IMR-90 (cell line): ENCODE results near the gene PKN3. TPM values are rescaled to one million over a fixed set of nuclear protein-coding genes. Genes with fewer than 3 reads are reported as not detected.

Experiments used
- ATAC-seq: fragments of 200-7000 bp; cut with Tn5 transposase; 2 replicates; pipeline ENCODE4 v1.9.1; 2020; ENCODE audit warnings: low read depth, mild to moderate bottlenecking, moderate library complexity
- BruUV-seq: library from RNA; stranded (reverse); fragments of 400-500 nt; replicated peaks from 2 replicates; lab custom pipeline; 2021; lab: Mats Ljungman, UMichigan
- CTCF ChIA-PET: fragments of 300-600 bp; formaldehyde crosslinking; extraction: SDS; loops from one replicate; lab custom pipeline; 2021; ENCODE audit warnings: antibody characterized with exemption; lab: Yijun Ruan, JAX
- POLR2A ChIA-PET: fragments of 300-600 bp; sonication (Branson Sonifier 250); formaldehyde crosslinking; loops from one replicate; lab custom pipeline; 2022; ENCODE audit warnings: antibody characterized with exemption; ENCODE audit not compliant: unreplicated experiment; lab: Charles Lee
- DNase-seq: peaks from one replicate; pipeline ENCODE4 v3.0.0; 2013
- H2AFZ ChIP-seq: replicated peaks from 2 replicates; pipeline ENCODE3; 2013; ENCODE audit warnings: low read length, mild to moderate bottlenecking; ENCODE audit not compliant: poor library complexity
- H2AK5ac ChIP-seq: 2 replicates; pipeline ENCODE4 v1.6.1; 2013; ENCODE audit warnings: low read depth, low read length, inconsistent platforms
- H2AK9ac ChIP-seq: replicated peaks from 2 replicates; pipeline ENCODE3; 2013; ENCODE audit warnings: mild to moderate bottlenecking, low read depth, low read length, moderate library complexity; ENCODE audit not compliant: poor library complexity
- H2BK120ac ChIP-seq: 2 replicates; pipeline ENCODE4 v1.6.1; 2013; ENCODE audit warnings: low read depth, low read length, inconsistent platforms
- H2BK15ac ChIP-seq: 3 replicates; pipeline ENCODE4 v1.6.1; 2013; ENCODE audit warnings: low read depth, low read length, inconsistent platforms
- H2BK20ac ChIP-seq: 2 replicates; pipeline ENCODE4 v1.6.1; 2013; ENCODE audit warnings: low read depth, mild to moderate bottlenecking, inconsistent platforms, low read length, moderate library complexity
- H2BK5ac ChIP-seq: 2 replicates; pipeline ENCODE4 v1.6.1; 2013; ENCODE audit warnings: mild to moderate bottlenecking, low read depth, low read length, inconsistent platforms; ENCODE audit not compliant: poor library complexity, severe bottlenecking
- H3K14ac ChIP-seq: replicated peaks from 2 replicates; pipeline ENCODE4 v1.6.1; 2013; ENCODE audit warnings: low read depth, low read length, inconsistent platforms
- H3K18ac ChIP-seq: 2 replicates; pipeline ENCODE4 v1.6.1; 2013; ENCODE audit warnings: low read depth, low read length, control low read depth
- H3K23ac ChIP-seq: 2 replicates; pipeline ENCODE4 v1.6.1; 2013; ENCODE audit warnings: low read depth, low read length, inconsistent platforms
- H3K27ac ChIP-seq: 2 replicates; pipeline ENCODE4 v1.5.1; 2013; ENCODE audit warnings: mild to moderate bottlenecking, control low read depth, low read length; ENCODE audit not compliant: insufficient read depth
- H3K27me3 ChIP-seq: 2 replicates; pipeline ENCODE4 v1.6.1; 2013; ENCODE audit warnings: low read length; ENCODE audit not compliant: control insufficient read depth, insufficient read depth
- H3K36me3 ChIP-seq: 2 replicates; pipeline ENCODE4 v1.6.1; 2013; ENCODE audit warnings: low read length, mixed read lengths; ENCODE audit not compliant: control insufficient read depth, insufficient read depth
- H3K4ac ChIP-seq: 2 replicates; pipeline ENCODE4 v1.6.1; 2013; ENCODE audit warnings: low read depth, low read length, inconsistent platforms
- H3K4me1 ChIP-seq: 2 replicates; pipeline ENCODE4 v1.6.1; 2013; ENCODE audit warnings: low read length, mixed read lengths; ENCODE audit not compliant: control insufficient read depth, insufficient read depth
- H3K4me2 ChIP-seq: 2 replicates; pipeline ENCODE4 v1.6.1; 2013; ENCODE audit warnings: low read depth, mild to moderate bottlenecking, control low read depth, low read length, moderate library complexity
- H3K4me3 ChIP-seq: 2 replicates; pipeline ENCODE4 v1.5.1; 2013; ENCODE audit warnings: low read depth, mild to moderate bottlenecking, control low read depth, low read length, moderate library complexity; ENCODE audit not compliant: insufficient read depth
- H3K56ac ChIP-seq: 2 replicates; pipeline ENCODE4 v1.6.1; 2013; ENCODE audit warnings: low read length, inconsistent platforms; ENCODE audit not compliant: insufficient read depth; ENCODE audit errors: extremely low read depth
- H3K79me1 ChIP-seq, 2 experiments: 2 replicates each; pipeline ENCODE4 v1.6.1; 2013; ENCODE audit warnings: low read length in 2 of 2, inconsistent platforms in 1 of 2, low read depth in 1 of 2
- H3K9ac ChIP-seq: 2 replicates; pipeline ENCODE4 v1.6.1; 2013; ENCODE audit warnings: low read depth, low read length, control low read depth
- H3K9me1 ChIP-seq: 2 replicates; pipeline ENCODE4 v1.6.1; 2013; ENCODE audit warnings: low read length, inconsistent platforms; ENCODE audit not compliant: insufficient read depth
- H3K9me3 ChIP-seq: 2 replicates; pipeline ENCODE4 v1.6.1; 2013; ENCODE audit warnings: low read length; ENCODE audit not compliant: control insufficient read depth, insufficient read depth
- H4K20me1 ChIP-seq: 2 replicates; pipeline ENCODE4 v1.6.1; 2013; ENCODE audit warnings: low read length, inconsistent platforms; ENCODE audit not compliant: insufficient read depth
- H4K5ac ChIP-seq: 2 replicates; pipeline ENCODE4 v1.6.1; 2013; ENCODE audit warnings: mild to moderate bottlenecking, low read depth, low read length, control low read depth
- H4K8ac ChIP-seq, 2 experiments: 2 replicates each; pipeline ENCODE4 v1.6.1; 2013; ENCODE audit warnings: low read depth in 2 of 2, low read length in 2 of 2, control low read depth in 1 of 2, inconsistent platforms in 1 of 2
- H4K91ac ChIP-seq: 2 replicates; pipeline ENCODE4 v1.6.1; 2013; ENCODE audit warnings: low read depth, low read length, inconsistent platforms; ENCODE audit not compliant: insufficient read depth
- MAZ ChIP-seq: IDR thresholded peaks from 2 replicates; pipeline ENCODE4 v1.6.1; 2012; ENCODE audit warnings: low read depth, mild to moderate bottlenecking, low read length, improper control_type of control experiment, moderate library complexity, borderline replicate concordance
- NFE2L2 ChIP-seq: fragments of 150-350 bp; IDR thresholded peaks from 2 replicates; pipeline ENCODE4 v1.6.1; 2016; ENCODE audit warnings: low read depth, mild to moderate bottlenecking, low read length
- RAD21 ChIP-seq: IDR thresholded peaks from 2 replicates; pipeline ENCODE4 v1.6.1; 2012; ENCODE audit warnings: low read length, improper control_type of control experiment
- RFX5 ChIP-seq: IDR thresholded peaks from 2 replicates; pipeline ENCODE4 v1.8.0; 2012; ENCODE audit warnings: low read depth, mild to moderate bottlenecking, low read length, moderate library complexity
- SMC3 ChIP-seq: fragments of 150-350 bp; IDR thresholded peaks from 2 replicates; pipeline ENCODE4 v1.6.1; 2016; ENCODE audit warnings: low read depth, mild to moderate bottlenecking, antibody characterized with exemption, low read length, moderate library complexity
- WGBS, 2 experiments: methylation state at CpG; one replicate each; pipeline versions ENCODE4 v1.1.5 to v1.1.7; 2013; ENCODE audit warnings: missing lambda C conversion rate in 2 of 2; ENCODE audit not compliant: insufficient read length in 1 of 2; ENCODE audit errors: extremely low coverage in 2 of 2; 5-methylcytosine and 5-hydroxymethylcytosine counted together
- dilution Hi-C: fragments of 300-500 bp; cut with HindIII; formaldehyde crosslinking; loops from one replicate; pipeline ENCODE4 v1.14.3; 2018; ENCODE audit warnings: low sequenced_read_pairs; ENCODE audit not compliant: unreplicated experiment
- in situ Hi-C: fragments of 300-500 bp; cut with MboI; formaldehyde crosslinking; loops from 3 replicates; pipeline ENCODE4 v1.14.3; 2019; ENCODE audit warnings: low sequenced_read_pairs, inconsistent platforms, mixed read lengths
- intact Hi-C: fragments of 100-400 bp; cut with micrococcal nuclease; formaldehyde crosslinking; loops from 2 replicates; pipeline ENCODE4 v1.10.0; 2022
- polyA plus RNA-seq, 3 experiments: library from polyadenylated mRNA; depleted of rRNA; stranded (reverse); fragments of >200 nt; gene quantifications; 2 replicates each; pipeline ENCODE4 v1.2.3, GENCODE V29; 2012; ENCODE audit warnings: low replicate concordance in 1 of 3
- total RNA-seq: library from RNA; depleted of rRNA; stranded (reverse); fragments of >200 nt; gene quantifications from 2 replicates; pipeline ENCODE4 v1.2.3, GENCODE V29; 2012
- TF ChIP-seq, protein P1 (sequence below): fragments of 150-350 bp; IDR thresholded peaks from 2 replicates; pipeline ENCODE4 v1.6.1; 2017; ENCODE audit warnings: mild to moderate bottlenecking, antibody characterized with exemption, low read length, low read depth

PKN3 gene
- total and polyA plus RNA-seq, 2 of the 4 experiments (the other 2 are of a cell fraction), result 1.6 to 3.8 TPM

DNA sequence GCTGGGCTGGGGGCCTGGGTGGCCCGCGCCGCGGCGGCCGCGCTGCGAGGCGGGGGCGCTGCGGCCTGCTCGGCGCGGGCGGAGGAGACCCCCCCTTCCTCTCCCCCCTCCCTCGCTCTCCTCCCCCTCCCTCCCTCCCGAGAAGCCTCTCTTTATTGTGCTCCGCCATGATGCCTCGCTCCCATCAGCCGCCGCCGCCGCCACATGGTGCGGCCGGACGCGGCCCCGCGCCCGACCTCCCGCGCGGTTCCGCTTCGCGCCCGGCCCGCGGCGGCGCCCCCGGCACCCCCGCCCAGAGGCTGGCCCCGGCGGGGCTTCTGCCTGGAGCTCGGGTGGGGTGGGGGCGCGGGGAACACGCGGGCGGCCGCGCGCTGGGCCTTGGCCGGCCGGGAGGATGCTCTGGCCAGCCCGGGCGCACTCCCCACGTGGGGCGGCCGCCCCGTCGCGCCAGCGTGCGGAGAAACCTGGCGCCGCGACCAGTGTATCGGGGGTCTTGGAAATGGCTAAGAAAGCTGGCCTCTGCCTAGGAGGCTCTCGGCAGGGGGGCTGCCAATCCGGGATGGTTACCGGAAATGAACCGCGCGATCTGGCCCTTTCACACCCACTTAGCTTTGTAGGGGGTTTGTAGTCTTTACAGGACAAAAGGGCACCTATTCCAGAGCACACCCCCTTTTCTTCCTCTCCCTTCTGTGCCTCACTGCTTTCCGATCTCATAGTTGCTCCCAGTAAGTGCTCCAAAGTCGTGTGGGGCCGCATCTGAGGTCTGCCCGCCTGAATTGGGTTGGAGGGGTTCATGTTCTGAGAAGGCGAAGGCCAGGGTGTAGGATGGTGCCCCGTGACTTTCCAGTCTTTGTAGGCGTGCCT, 12.3 kb upstream of the PKN3 start (continued):
- TF ChIP-seq, protein P1, sequence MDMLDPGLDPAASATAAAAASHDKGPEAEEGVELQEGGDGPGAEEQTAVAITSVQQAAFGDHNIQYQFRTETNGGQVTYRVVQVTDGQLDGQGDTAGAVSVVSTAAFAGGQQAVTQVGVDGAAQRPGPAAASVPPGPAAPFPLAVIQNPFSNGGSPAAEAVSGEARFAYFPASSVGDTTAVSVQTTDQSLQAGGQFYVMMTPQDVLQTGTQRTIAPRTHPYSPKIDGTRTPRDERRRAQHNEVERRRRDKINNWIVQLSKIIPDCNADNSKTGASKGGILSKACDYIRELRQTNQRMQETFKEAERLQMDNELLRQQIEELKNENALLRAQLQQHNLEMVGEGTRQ, result no peak

DNA sequence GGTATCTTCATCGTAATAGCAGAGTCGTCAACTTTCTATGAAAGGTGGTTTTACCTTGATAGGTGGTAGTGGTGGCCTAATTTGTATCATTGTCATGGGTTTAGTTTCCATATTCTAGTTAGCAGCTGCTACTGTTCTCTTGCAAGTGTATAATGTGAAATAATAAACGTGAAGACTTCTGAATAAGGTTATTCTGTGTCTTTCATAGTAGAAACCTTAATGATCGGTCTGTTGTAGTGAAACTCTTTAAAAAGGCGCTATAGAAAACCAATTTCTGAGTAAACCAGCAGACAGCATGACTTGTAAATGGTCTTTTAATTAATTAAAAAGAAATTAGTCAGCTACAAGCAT, 11.6 kb upstream of the PKN3 start:
- H3K27ac ChIP-seq, result peak overlapping the region; percentile 82
- no peak overlapping the region for H2BK120ac ChIP-seq
- peak overlapping the region; percentile 89 for H3K56ac ChIP-seq
- H2BK20ac ChIP-seq, result no peak overlapping the region
- H3K9ac ChIP-seq, result peak overlapping the region; percentile 90
- TF ChIP-seq SMC3, result no peak
- TF ChIP-seq MAZ, result no peak
- no peak for TF ChIP-seq NFE2L2
- TF ChIP-seq RAD21, result no peak
- no peak for TF ChIP-seq RFX5
- peaks cover 17% of the 10 kb centered on the region for H3K36me3 ChIP-seq
- ChIA-PET CTCF (interaction anchor here (0.8 to 1.8 kb wide), 2 partner anchors 11 to 128 kb away, joined by 3 read pairs; partner anchors contain the start of genes ENDOG and PKN3), POLR2A (no interaction called here)
- H3K27me3 ChIP-seq, result no peaks in the 10 kb centered on the region
- H3K4me1 ChIP-seq, result peaks cover 7% of the 10 kb centered on the region
- peaks cover 14% of the 10 kb centered on the region; the same call in 1 of the 2 replicates for H3K9me1 ChIP-seq
- BruUV-seq, result no TSS peak
- H2AK5ac ChIP-seq, result peak overlapping the region; percentile 59; the same call in 1 of the 2 replicates
- peak overlapping the region; percentile 94 for H3K4me2 ChIP-seq
- H3K4ac ChIP-seq, result peak overlapping the region; percentile 89
- 0 out of 4 replicates have a peak overlapping the region, but pooled peaks have one; percentile 27 to 58 for H4K8ac ChIP-seq
- ATAC-seq, result no peak
- H4K5ac ChIP-seq, result no peak overlapping the region; the same call in 1 of the 2 replicates
- no peak overlapping the region for H3K18ac ChIP-seq
- H3K14ac ChIP-seq, result peak overlapping the region; percentile 97
- DNase-seq, result no peak
- H4K20me1 ChIP-seq, result peaks cover 25% of the 10 kb centered on the region
- no peaks in the 10 kb centered on the region for H3K9me3 ChIP-seq
- in situ Hi-C loops (no loop called here), intact Hi-C loops (loop anchor here (10.0 kb wide), 1 partner anchor 116 kb away; no protein-coding TSS in a partner anchor), dilution Hi-C loops (no loop called here)
- H2AFZ ChIP-seq, result no peak overlapping the region
- 0 out of 2 replicates have a peak overlapping the region, but pooled peaks have one; percentile 55 for H4K91ac ChIP-seq
- peak overlapping the region; percentile 99 for H3K4me3 ChIP-seq
- peaks cover 16 to 51% of the 10 kb centered on the region in 2 experiments; a peak in 3 of 4 replicates for H3K79me1 ChIP-seq
- no peak overlapping the region for H2BK15ac ChIP-seq
- peak overlapping the region; percentile 97 for H2AK9ac ChIP-seq
- peak overlapping the region; percentile 88 for H3K23ac ChIP-seq
- H2BK5ac ChIP-seq, result peak overlapping the region; percentile 64
- WGBS, 2 experiments, result no CpG with 5 or more reads among the region's 5 CpGs
